ENCODE measurements around the gene GSAP. TPM values are rescaled to one million over a fixed set of nuclear protein-coding genes. Genes with fewer than 3 reads are reported as not detected.
A peak's percentile ranks its signal among the peaks of the same experiment; 100 is the strongest.
"Not testable (repeated sequence)": the region's sequence is repeated elsewhere in the genome, so short reads cannot be mapped to it uniquely, and the experiment has no call there.

Gene GSAP
- total and polyA plus RNA-seq, 12 donors: 1.7 to 23.7 (median 7.9) TPM

DNA sequence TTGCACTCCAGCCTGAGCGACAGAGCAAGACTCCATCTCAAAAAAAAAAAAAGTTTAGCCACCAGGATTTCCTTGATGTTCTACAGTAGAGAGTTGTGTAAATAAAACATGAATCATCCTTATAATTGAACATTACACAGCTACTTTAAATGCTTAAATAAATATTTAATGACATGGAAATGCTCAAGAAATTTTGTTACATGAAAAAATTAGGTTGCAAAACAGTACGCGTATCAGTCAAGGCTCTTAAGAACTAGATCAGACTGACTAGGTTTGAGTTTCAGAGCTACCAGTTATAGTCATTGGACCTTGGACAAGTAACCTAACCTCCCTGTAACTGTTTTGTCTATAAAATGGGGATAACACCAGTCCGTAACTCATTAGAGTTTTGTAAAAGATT is 38.7 kb upstream of the GSAP start:
- intact Hi-C loops (cut with DNase I): loop anchor here in 1 of 10 donors (10.0 kb wide), 1 partner anchor 80 kb away; the partner anchor contains the start of gene PTPN12

DNA sequence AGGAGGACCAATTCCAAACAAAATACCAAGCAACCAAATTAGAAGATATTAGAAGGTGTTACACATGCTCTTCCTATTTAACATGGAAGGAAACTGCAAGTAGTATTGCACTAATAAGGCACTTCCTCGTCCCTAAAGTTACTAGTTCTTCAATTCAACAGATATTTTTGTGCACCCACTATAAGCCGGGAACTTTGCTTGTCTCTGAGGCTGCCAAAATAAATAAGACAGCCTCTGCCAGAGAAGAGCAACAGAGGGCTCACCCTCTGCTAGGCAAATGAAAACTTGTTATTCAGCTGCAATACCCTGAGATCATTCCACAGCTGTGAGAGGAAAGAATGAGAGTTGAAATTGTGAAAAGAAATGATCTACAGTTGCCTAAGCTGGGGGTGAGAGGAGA is 37.4 kb upstream of the GSAP start:
- Histone ChIP-seq H3K36me3 (no peaks in the 10 kb centered on the region), H3K27me3 (no peaks in the 10 kb centered on the region), H3K27ac (peak overlapping the region in 7 of 10 donors; percentile 5 to 69 (median 45)), H3K4me3 (no peak overlapping the region), H3K9me3 (no peaks in the 10 kb centered on the region), H3K4me1 (peaks cover 0 to 33% (median 9%) of the 10 kb centered on the region in 9 donors)
- 22 to 33% methylated on average over 2 of the region's 2 CpGs for WGBS, 2 donors
- intact Hi-C loops (cut with DNase I): loop anchor here in 1 of 10 donors (10.0 kb wide), 1 partner anchor 81 kb away; the partner anchor contains the start of gene PTPN12
- ATAC-seq: peak in 7 of 8 donors; percentile 38 to 82 (median 76)
- TF ChIP-seq, protein P1, sequence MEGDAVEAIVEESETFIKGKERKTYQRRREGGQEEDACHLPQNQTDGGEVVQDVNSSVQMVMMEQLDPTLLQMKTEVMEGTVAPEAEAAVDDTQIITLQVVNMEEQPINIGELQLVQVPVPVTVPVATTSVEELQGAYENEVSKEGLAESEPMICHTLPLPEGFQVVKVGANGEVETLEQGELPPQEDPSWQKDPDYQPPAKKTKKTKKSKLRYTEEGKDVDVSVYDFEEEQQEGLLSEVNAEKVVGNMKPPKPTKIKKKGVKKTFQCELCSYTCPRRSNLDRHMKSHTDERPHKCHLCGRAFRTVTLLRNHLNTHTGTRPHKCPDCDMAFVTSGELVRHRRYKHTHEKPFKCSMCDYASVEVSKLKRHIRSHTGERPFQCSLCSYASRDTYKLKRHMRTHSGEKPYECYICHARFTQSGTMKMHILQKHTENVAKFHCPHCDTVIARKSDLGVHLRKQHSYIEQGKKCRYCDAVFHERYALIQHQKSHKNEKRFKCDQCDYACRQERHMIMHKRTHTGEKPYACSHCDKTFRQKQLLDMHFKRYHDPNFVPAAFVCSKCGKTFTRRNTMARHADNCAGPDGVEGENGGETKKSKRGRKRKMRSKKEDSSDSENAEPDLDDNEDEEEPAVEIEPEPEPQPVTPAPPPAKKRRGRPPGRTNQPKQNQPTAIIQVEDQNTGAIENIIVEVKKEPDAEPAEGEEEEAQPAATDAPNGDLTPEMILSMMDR (IDR thresholded peaks at IDR 0.05): no peak
- DNase-seq: no peak

More for the DNA sequence above, 38.7 kb upstream of the GSAP start:
- no peak overlapping the region for H3K4me3 ChIP-seq
- no peaks in the 10 kb centered on the region for H3K36me3 ChIP-seq
- TF ChIP-seq, protein P1 (IDR thresholded peaks at IDR 0.05): no peak
- peak overlapping the region in 4 of 10 donors; percentile 13 to 69 (median 26) for H3K27ac ChIP-seq
- 94 to 97% methylated on average over 4 of the region's 4 CpGs for WGBS, 2 donors
- ATAC-seq (no peak), DNase-seq (no peak)
- H3K27me3 ChIP-seq: no peaks in the 10 kb centered on the region
- H3K4me1 ChIP-seq: peaks cover 0 to 39% (median 9%) of the 10 kb centered on the region in 9 donors
- H3K9me3 ChIP-seq: no peaks in the 10 kb centered on the region

DNA sequence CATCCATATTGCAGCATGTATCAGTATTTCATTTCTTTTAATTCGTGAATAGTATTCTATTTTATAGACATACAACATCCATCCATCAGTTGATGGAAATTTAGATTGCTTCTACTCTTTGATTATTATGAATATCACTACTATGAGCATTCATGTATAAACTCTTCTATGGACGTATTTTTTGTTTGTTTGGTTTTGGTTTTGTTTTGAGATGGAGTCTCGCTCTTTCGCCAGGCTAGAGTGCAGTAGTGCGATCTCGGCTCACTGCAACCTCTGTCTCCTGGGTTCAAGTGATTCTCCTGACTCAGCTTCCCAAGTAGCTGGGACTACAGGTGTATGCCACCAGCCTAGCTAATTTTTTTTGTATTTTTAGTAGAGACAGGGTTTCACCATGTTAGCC is 35.8 kb upstream of the GSAP start:
- Histone ChIP-seq H3K4me1 (peaks cover 0 to 37% (median 9%) of the 10 kb centered on the region in 9 donors), H3K27ac (peak overlapping the region in 1 of 10 donors; percentile 69)
- H3K36me3 ChIP-seq, DNase-seq, H3K27me3 ChIP-seq, H3K9me3 ChIP-seq, H3K4me3 ChIP-seq, ATAC-seq: not testable (repeated sequence)
- intact Hi-C loops (cut with DNase I): loop anchor here in 1 of 10 donors (10.0 kb wide), 1 partner anchor 83 kb away; the partner anchor contains the start of gene PTPN12
- 97 to 98% methylated on average over 6 of the region's 6 CpGs for WGBS, 2 donors

DNA sequence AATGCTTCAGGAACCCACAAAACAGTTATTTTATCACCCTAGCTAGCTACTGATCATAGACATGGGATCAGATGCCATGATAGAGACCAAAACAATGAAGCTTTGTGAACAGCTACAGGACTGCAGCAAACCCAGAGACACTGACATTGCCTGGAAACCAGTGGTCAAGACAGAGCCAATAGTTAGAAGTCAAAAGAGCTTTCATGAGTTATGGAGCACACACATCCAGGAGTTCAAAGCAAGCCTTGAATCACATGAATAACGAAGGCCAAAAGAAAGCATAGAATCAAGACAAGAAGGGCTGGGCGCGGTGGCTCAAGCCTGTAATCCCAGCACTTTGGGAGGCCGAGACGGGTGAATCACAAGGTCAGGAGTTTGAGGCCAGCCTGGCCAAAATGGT is 34.5 kb upstream of the GSAP start:
- H3K36me3 ChIP-seq: no peaks in the 10 kb centered on the region
- H3K4me1 ChIP-seq: peaks cover 0 to 29% (median 9%) of the 10 kb centered on the region in 9 donors
- TF ChIP-seq, protein P1 (IDR thresholded peaks at IDR 0.05): no peak
- H3K9me3 ChIP-seq: no peaks in the 10 kb centered on the region
- no peak overlapping the region for H3K27ac ChIP-seq
- intact Hi-C loops (cut with DNase I): loop anchor here in 1 of 10 donors (10.0 kb wide), 1 partner anchor 84 kb away; the partner anchor contains the start of gene PTPN12
- DNase-seq: no peak
- ATAC-seq: no peak
- no peak overlapping the region for H3K4me3 ChIP-seq
- H3K27me3 ChIP-seq: no peaks in the 10 kb centered on the region
- 90 to 95% methylated on average over 5 of the region's 5 CpGs for WGBS, 2 donors

DNA sequence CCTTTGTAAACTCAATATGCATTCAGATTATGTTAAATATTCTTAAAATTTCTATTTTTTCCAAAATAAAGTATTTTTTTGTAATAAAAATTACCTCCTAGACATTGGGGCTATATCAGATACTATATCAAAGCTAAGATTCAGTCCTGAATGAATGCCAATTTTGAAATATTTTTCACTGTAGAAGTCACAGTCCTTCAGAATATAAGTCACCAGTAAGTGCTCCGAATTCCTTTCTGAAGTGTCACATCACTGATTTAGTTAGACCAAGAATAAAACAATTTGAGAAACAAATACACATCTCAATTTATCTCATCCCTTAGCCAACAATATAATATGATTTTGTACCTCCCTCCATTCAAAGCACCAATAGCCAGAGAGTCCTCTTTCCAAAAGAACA is 33.9 kb upstream of the GSAP start:
- intact Hi-C loops (cut with DNase I): loop anchor here in 1 of 10 donors (10.0 kb wide), 1 partner anchor 85 kb away; the partner anchor contains the start of gene PTPN12
- Histone ChIP-seq H3K4me1 (peaks cover 0 to 29% (median 9%) of the 10 kb centered on the region in 9 donors), H3K27ac (no peak overlapping the region), H3K27me3 (no peaks in the 10 kb centered on the region), H3K4me3 (no peak overlapping the region), H3K36me3 (no peaks in the 10 kb centered on the region), H3K9me3 (no peaks in the 10 kb centered on the region)
- DNase-seq: no peak
- no peak for ATAC-seq
- WGBS, 2 donors: 74 to 79% methylated on average over 1 of the region's 1 CpG
- TF ChIP-seq, protein P1 (IDR thresholded peaks at IDR 0.05): no peak
